HepG2 (cell line): Measurements from ENCODE around the gene GRIK1. TPM values are rescaled to one million over a fixed set of nuclear protein-coding genes. Genes with fewer than 3 reads are reported as not detected.

Experiments used
- ATAC-seq: fragments of 200-7000 bp; cut with Tn5 transposase; 3 replicates; pipeline ENCODE4 v1.9.1; 2020; ENCODE audit warnings: mild to moderate bottlenecking, moderate library complexity
- BruUV-seq: library from RNA; stranded (reverse); fragments of 400-500 nt; replicated peaks from 2 replicates; lab custom pipeline; 2021; lab: Mats Ljungman, UMichigan
- CTCF ChIA-PET: fragments of 300-600 bp; formaldehyde crosslinking; extraction: SDS; loops from one replicate; lab custom pipeline; 2021; ENCODE audit warnings: low total read pairs, inconsistent platforms, low intra/inter-chr PET ratio; lab: Yijun Ruan, JAX
- POLR2A ChIA-PET: fragments of 350-600 bp; sonication (Branson Sonifier 250); formaldehyde crosslinking; loops from one replicate; lab custom pipeline; 2020; ENCODE audit warnings: antibody characterized with exemption, inconsistent platforms; lab: Yijun Ruan, JAX
- DNase-seq: peaks from one replicate; pipeline ENCODE4 v3.0.0-alpha.2; 2015; ENCODE audit warnings: low spot score
- FAIRE-seq: peaks from 3 replicates; lab custom pipeline; 2011; peaks lifted over from hg19 to GRCh38; lab: Jason Lieb, UNC
- H2AFZ ChIP-seq: one replicate; pipeline ENCODE4 v1.6.1; 2011; ENCODE audit warnings: low read length, inconsistent platforms
- H3K27ac ChIP-seq: fragments of 300-600 bp; 3 replicates; pipeline ENCODE4 v1.8.0; 2011; ENCODE audit warnings: mixed run types, mild to moderate bottlenecking, mixed read lengths, low read length, inconsistent platforms; ENCODE audit not compliant: insufficient read depth; ENCODE audit errors: extremely low read length
- H3K27me3 ChIP-seq, 2 experiments: fragments of 200-600 bp in 1 of 2; 2 replicates in 1 of 2; 3 replicates in 1 of 2; pipeline versions ENCODE4 v1.6.0 to v1.8.0; 2011; ENCODE audit warnings: low read length in 2 of 2, mild to moderate bottlenecking in 2 of 2, moderate library complexity in 2 of 2, inconsistent platforms in 1 of 2; ENCODE audit not compliant: insufficient read depth in 2 of 2, control insufficient read depth in 1 of 2
- H3K36me3 ChIP-seq, 2 experiments: fragments of 200-600 bp in 1 of 2; replicated peaks in 1 of 2; 2 replicates in 1 of 2; 3 replicates in 1 of 2; pipeline versions ENCODE4 v1.5.1 to v1.8.0; 2011; ENCODE audit warnings: low read length in 2 of 2, inconsistent platforms in 1 of 2; ENCODE audit not compliant: insufficient read depth in 2 of 2, control insufficient read depth in 1 of 2
- H3K4me1 ChIP-seq: 2 replicates; pipeline ENCODE4 v1.5.1; 2012; ENCODE audit warnings: low read length, inconsistent platforms; ENCODE audit not compliant: insufficient read depth
- H3K4me2 ChIP-seq: 2 replicates; pipeline ENCODE4 v1.6.0; 2011; ENCODE audit warnings: low read depth, low read length, inconsistent platforms
- H3K4me3 ChIP-seq, 3 experiments: fragments of 200-600 bp in 1 of 3; sonication (generic), shearing (Covaris generic) in 1 of 3; replicated peaks in 1 of 3; 2 replicates each; pipeline ENCODE4 v1.5.1; 2011 to 2016; ENCODE audit warnings: low read length in 3 of 3, inconsistent platforms in 2 of 3, low read depth in 2 of 3, mild to moderate bottlenecking in 2 of 3, control low read depth in 1 of 3, mixed read lengths in 1 of 3; ENCODE audit not compliant: insufficient read depth in 1 of 3
- H3K79me2 ChIP-seq: one replicate; pipeline ENCODE4 v1.6.1; 2011; ENCODE audit warnings: low read length, inconsistent platforms; ENCODE audit not compliant: insufficient read depth
- H3K9ac ChIP-seq: 2 replicates; pipeline ENCODE4 v1.6.0; 2011; ENCODE audit warnings: mild to moderate bottlenecking, low read depth, low read length, inconsistent platforms; ENCODE audit not compliant: insufficient read depth
- H3K9me3 ChIP-seq: 2 replicates; pipeline ENCODE4 v1.5.1; 2012; ENCODE audit warnings: mild to moderate bottlenecking, low read length
- H4K20me1 ChIP-seq: 2 replicates; pipeline ENCODE4 v1.6.0; 2011; ENCODE audit warnings: inconsistent platforms, mild to moderate bottlenecking, low read length, moderate library complexity; ENCODE audit not compliant: insufficient read depth
- MYPOP ChIP-seq: sonication (generic); formaldehyde crosslinking; IDR thresholded peaks from 2 replicates; pipeline ENCODE4 v1.8.1; 2023; ENCODE audit warnings: mild to moderate bottlenecking, moderate library complexity, missing genetic modification reagents
- PHF8 ChIP-seq: sonication (generic); formaldehyde crosslinking; IDR thresholded peaks from 2 replicates; pipeline ENCODE4 v1.5.0; 2020; ENCODE audit warnings: missing genetic modification reagents
- SIX1 ChIP-seq: sonication (generic); formaldehyde crosslinking; IDR thresholded peaks from 2 replicates; pipeline ENCODE4 v1.4.0; 2020; ENCODE audit warnings: missing genetic modification reagents, borderline replicate concordance
- SMARCC2 ChIP-seq: fragments of 450-650 bp; IDR thresholded peaks from 2 replicates; pipeline ENCODE4 v1.6.1; 2017; ENCODE audit warnings: antibody characterized with exemption, mild to moderate bottlenecking
- TBX3 ChIP-seq: fragments of 450-650 bp; IDR thresholded peaks from 2 replicates; pipeline ENCODE4 v1.6.1; 2017; ENCODE audit warnings: antibody characterized with exemption, mild to moderate bottlenecking, inconsistent platforms, borderline replicate concordance
- ZBTB1 ChIP-seq: sonication (generic); formaldehyde crosslinking; IDR thresholded peaks from 2 replicates; pipeline ENCODE4 v1.4.0; 2020; ENCODE audit warnings: missing genetic modification reagents, borderline replicate concordance
- ZNF225 ChIP-seq: sonication (generic); formaldehyde crosslinking; IDR thresholded peaks from 2 replicates; pipeline ENCODE4 v1.4.0; 2020; ENCODE audit warnings: mild to moderate bottlenecking, missing genetic modification reagents
- ZNF354B ChIP-seq: sonication (generic); formaldehyde crosslinking; IDR thresholded peaks from 2 replicates; pipeline ENCODE4 v1.8.0; 2022; ENCODE audit warnings: mild to moderate bottlenecking, missing genetic modification reagents
- ZNF382 ChIP-seq: sonication (generic); formaldehyde crosslinking; IDR thresholded peaks from 2 replicates; pipeline ENCODE4 v1.5.0; 2020; ENCODE audit warnings: missing genetic modification reagents, mild to moderate bottlenecking, borderline replicate concordance
- ZNF543 ChIP-seq: sonication (generic); formaldehyde crosslinking; IDR thresholded peaks from 2 replicates; pipeline ENCODE4 v1.4.0; 2020; ENCODE audit warnings: mild to moderate bottlenecking, missing genetic modification reagents
- WGBS: methylation state at CpG from one replicate; pipeline ENCODE4 v1.1.6; 2017; ENCODE audit warnings: low lambda C conversion rate; 5-methylcytosine and 5-hydroxymethylcytosine counted together
- in situ Hi-C: cut with HindIII; loops from 2 replicates; pipeline ENCODE4 v1.10.0; 2017; ENCODE audit warnings: low pct_unique_long_range_greater_than_20kb; ENCODE audit not compliant: extremely low pct_ligation_motif_present
- intact Hi-C: fragments of 100-400 bp; cut with micrococcal nuclease; formaldehyde crosslinking; loops from one replicate; pipeline ENCODE4 v1.10.0; 2022; ENCODE audit not compliant: unreplicated experiment
- polyA plus RNA-seq, 8 experiments: library from polyadenylated mRNA; depleted of rRNA in 3 of 8; stranded (reverse) in 7 of 8; unstranded in 1 of 8; fragments of >200 nt; fragmentation: Illumina TruSeq in 4 of 8; extraction: Trizol in 4 of 8; gene quantifications; 2 replicates each; pipeline versions ENCODE4 v1.2.1 to v1.2.3, GENCODE V29; 2011 to 2016; ENCODE audit warnings: low read depth in 4 of 8, missing spikeins in 1 of 8, mixed read lengths in 1 of 8; ENCODE audit not compliant: insufficient read depth in 1 of 8
- total RNA-seq, 5 experiments: library from RNA; depleted of rRNA; stranded (reverse); fragments of >200 nt; fragmentation: Illumina TruSeq; extraction: Trizol; gene quantifications; 2 replicates each; pipeline ENCODE4 v1.2.3, GENCODE V29; 2016; ENCODE audit warnings: low read depth in 1 of 5
- TF ChIP-seq, protein P1 (sequence below): sonication (generic); formaldehyde crosslinking; IDR thresholded peaks from 2 replicates; pipeline ENCODE4 v1.4.0; 2020; ENCODE audit warnings: missing genetic modification reagents
- TF ChIP-seq, protein P2 (sequence below): sonication (generic); formaldehyde crosslinking; IDR thresholded peaks from 2 replicates; pipeline ENCODE4 v1.9.0; 2021; ENCODE audit warnings: missing genetic modification reagents, borderline replicate concordance

Gene GRIK1
- total and polyA plus RNA-seq, 2 of the 13 experiments (the other 11 are each of a cell fraction or from before 2014, with no cell fraction given), result not detected

- H3K9me3 ChIP-seq, result peaks cover 17% of the 10 kb centered on the region; the same call in 1 of the 2 replicates
- POLR2A ChIA-PET, result no interaction called here
- CTCF ChIA-PET, result no interaction called here
- BruUV-seq, result no TSS peak
- no peak overlapping the region for H3K27ac ChIP-seq
- WGBS, result 96% methylated on average over 2 of the region's 2 CpGs
- FAIRE-seq (no peak), DNase-seq (no peak), ATAC-seq (no peak)
- H3K4me3 ChIP-seq, result no peak overlapping the region
- TF ChIP-seq, protein P1, sequence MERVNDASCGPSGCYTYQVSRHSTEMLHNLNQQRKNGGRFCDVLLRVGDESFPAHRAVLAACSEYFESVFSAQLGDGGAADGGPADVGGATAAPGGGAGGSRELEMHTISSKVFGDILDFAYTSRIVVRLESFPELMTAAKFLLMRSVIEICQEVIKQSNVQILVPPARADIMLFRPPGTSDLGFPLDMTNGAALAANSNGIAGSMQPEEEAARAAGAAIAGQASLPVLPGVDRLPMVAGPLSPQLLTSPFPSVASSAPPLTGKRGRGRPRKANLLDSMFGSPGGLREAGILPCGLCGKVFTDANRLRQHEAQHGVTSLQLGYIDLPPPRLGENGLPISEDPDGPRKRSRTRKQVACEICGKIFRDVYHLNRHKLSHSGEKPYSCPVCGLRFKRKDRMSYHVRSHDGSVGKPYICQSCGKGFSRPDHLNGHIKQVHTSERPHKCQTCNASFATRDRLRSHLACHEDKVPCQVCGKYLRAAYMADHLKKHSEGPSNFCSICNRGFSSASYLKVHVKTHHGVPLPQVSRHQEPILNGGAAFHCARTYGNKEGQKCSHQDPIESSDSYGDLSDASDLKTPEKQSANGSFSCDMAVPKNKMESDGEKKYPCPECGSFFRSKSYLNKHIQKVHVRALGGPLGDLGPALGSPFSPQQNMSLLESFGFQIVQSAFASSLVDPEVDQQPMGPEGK (CRISPR knock-in tag), result no peak
- TF ChIP-seq SIX1 (CRISPR knock-in tag) (no peak), ZBTB1 (no peak), ZNF382 (CRISPR knock-in tag) (no peak)
- H3K36me3 ChIP-seq, result no peaks in the 10 kb centered on the region
- no peaks in the 10 kb centered on the region for H3K79me2 ChIP-seq
- no peaks in the 10 kb centered on the region for H3K27me3 ChIP-seq
- no peak overlapping the region for H2AFZ ChIP-seq
- in situ Hi-C loops, result no loop called here
- no peaks in the 10 kb centered on the region for H4K20me1 ChIP-seq
- intact Hi-C loops, result no loop called here
- no peak overlapping the region for H3K9ac ChIP-seq
- H3K4me2 ChIP-seq, result no peak overlapping the region
- H3K4me1 ChIP-seq, result no peaks in the 10 kb centered on the region
These were observed 425.0 kb downstream of the GRIK1 start for GRCh38 chr21:29514652-29515247.

DNA sequence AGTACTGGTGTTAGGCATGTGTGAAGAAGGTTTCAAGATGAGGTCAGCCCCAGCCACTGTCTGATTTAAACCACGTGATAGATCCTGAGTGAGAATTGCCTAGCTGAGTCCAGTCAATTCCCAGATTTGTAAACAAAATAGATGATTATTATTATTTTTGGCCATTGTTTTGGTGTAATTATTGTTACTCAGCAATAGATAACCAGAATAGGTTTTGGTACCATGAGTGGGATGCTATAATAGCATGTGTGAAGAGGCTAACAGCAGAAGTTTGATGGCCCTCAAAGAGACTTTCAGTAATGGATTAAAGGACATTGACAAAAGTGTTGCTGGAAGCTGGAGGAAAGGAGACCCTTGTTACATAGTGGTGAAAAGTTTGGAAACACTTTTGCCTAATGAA lies 426.3 kb downstream of the GRIK1 start:
- Histone ChIP-seq H3K27ac (no peak overlapping the region), H4K20me1 (no peaks in the 10 kb centered on the region), H3K4me2 (no peak overlapping the region), H3K4me3 (no peak overlapping the region), H2AFZ (no peak overlapping the region), H3K27me3 (no peaks in the 10 kb centered on the region), H3K36me3 (no peaks in the 10 kb centered on the region), H3K79me2 (no peaks in the 10 kb centered on the region), H3K4me1 (no peaks in the 10 kb centered on the region), H3K9ac (no peak overlapping the region), H3K9me3 (peaks cover 17% of the 10 kb centered on the region; the same call in 1 of the 2 replicates)
- no peak for FAIRE-seq
- DNase-seq, result no peak
- BruUV-seq, result no TSS peak
- POLR2A ChIA-PET, result no interaction called here
- CTCF ChIA-PET, result no interaction called here
- ATAC-seq, result no peak
- 40% methylated on average over 1 of the region's 1 CpG for WGBS
- in situ Hi-C loops, result no loop called here
- intact Hi-C loops, result no loop called here
- TF ChIP-seq TBX3 (no peak), SMARCC2 (no peak), PHF8 (CRISPR knock-in tag) (no peak), ZNF225 (no peak), MYPOP (CRISPR knock-in tag) (no peak), ZNF543 (CRISPR knock-in tag) (no peak), ZNF354B (CRISPR knock-in tag) (no peak)
- TF ChIP-seq, protein P2, sequence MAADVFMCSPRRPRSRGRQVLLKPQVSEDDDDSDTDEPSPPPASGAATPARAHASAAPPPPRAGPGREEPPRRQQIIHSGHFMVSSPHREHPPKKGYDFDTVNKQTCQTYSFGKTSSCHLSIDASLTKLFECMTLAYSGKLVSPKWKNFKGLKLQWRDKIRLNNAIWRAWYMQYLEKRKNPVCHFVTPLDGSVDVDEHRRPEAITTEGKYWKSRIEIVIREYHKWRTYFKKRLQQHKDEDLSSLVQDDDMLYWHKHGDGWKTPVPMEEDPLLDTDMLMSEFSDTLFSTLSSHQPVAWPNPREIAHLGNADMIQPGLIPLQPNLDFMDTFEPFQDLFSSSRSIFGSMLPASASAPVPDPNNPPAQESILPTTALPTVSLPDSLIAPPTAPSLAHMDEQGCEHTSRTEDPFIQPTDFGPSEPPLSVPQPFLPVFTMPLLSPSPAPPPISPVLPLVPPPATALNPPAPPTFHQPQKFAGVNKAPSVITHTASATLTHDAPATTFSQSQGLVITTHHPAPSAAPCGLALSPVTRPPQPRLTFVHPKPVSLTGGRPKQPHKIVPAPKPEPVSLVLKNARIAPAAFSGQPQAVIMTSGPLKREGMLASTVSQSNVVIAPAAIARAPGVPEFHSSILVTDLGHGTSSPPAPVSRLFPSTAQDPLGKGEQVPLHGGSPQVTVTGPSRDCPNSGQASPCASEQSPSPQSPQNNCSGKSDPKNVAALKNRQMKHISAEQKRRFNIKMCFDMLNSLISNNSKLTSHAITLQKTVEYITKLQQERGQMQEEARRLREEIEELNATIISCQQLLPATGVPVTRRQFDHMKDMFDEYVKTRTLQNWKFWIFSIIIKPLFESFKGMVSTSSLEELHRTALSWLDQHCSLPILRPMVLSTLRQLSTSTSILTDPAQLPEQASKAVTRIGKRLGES (CRISPR knock-in tag), result no peak
